A673 (cell line): Measurements from ENCODE around the gene VAV1. TPM values are rescaled to one million over a fixed set of nuclear protein-coding genes. Genes with fewer than 3 reads are reported as not detected.

Source experiments
- BruUV-seq: library from RNA; stranded (reverse); fragments of 400-500 nt; replicated peaks from 2 replicates; lab custom pipeline; 2021; lab: Mats Ljungman, UMichigan
- CTCF ChIA-PET: fragments of 300-600 bp; sonication (Branson Sonifier 250); formaldehyde crosslinking; loops from one replicate; lab custom pipeline; 2022; ENCODE audit warnings: antibody characterized with exemption; lab: Charles Lee
- POLR2A ChIA-PET: fragments of 300-600 bp; sonication (Branson Sonifier 250); formaldehyde crosslinking; loops from one replicate; lab custom pipeline; 2022; ENCODE audit warnings: antibody characterized with exemption; ENCODE audit not compliant: low non-redundant PET; lab: Charles Lee
- DNase-seq: peaks from one replicate; pipeline ENCODE4 v3.0.0-alpha.2; 2015; ENCODE audit warnings: low spot score
- H3K27ac ChIP-seq: fragments of 200-600 bp; sonication (generic); 2 replicates; pipeline ENCODE4 v1.5.1; 2016; ENCODE audit warnings: mixed run types, low read depth, mild to moderate bottlenecking, mixed read lengths, antibody characterized with exemption, low read length; ENCODE audit not compliant: poor library complexity, severe bottlenecking
- H3K27me3 ChIP-seq: fragments of 200-600 bp; sonication (generic); replicated peaks from 2 replicates; pipeline ENCODE4 v1.6.1; 2017; ENCODE audit warnings: mixed run types, low read depth, mild to moderate bottlenecking, mixed read lengths, antibody characterized with exemption, low read length; ENCODE audit not compliant: insufficient read depth, poor library complexity
- H3K36me3 ChIP-seq: fragments of 200-600 bp; sonication (generic); 2 replicates; pipeline ENCODE4 v1.6.1; 2016; ENCODE audit warnings: mixed run types, mild to moderate bottlenecking, mixed read lengths, antibody characterized with exemption, low read length; ENCODE audit not compliant: insufficient read depth, poor library complexity, severe bottlenecking
- H3K4me1 ChIP-seq: fragments of 200-600 bp; sonication (generic); 2 replicates; pipeline ENCODE4 v1.6.1; 2017; ENCODE audit warnings: mixed run types, mild to moderate bottlenecking, mixed read lengths, antibody characterized with exemption, low read length; ENCODE audit not compliant: insufficient read depth, poor library complexity, severe bottlenecking
- H3K4me3 ChIP-seq: fragments of 200-600 bp; sonication (generic); 2 replicates; pipeline ENCODE4 v1.5.1; 2016; ENCODE audit warnings: low read depth, mixed run types, mild to moderate bottlenecking, mixed read lengths, low read length; ENCODE audit not compliant: poor library complexity, severe bottlenecking
- H3K9me3 ChIP-seq: fragments of 200-600 bp; sonication (generic); 2 replicates; pipeline ENCODE4 v1.6.1; 2016; ENCODE audit warnings: mixed run types, low read depth, mild to moderate bottlenecking, mixed read lengths, antibody characterized with exemption, low read length; ENCODE audit not compliant: poor library complexity, severe bottlenecking
- EZH2 ChIP-seq: fragments of 200-600 bp; sonication (generic); IDR thresholded peaks from 2 replicates; pipeline ENCODE4 v1.6.1; 2017; ENCODE audit warnings: borderline replicate concordance, low read depth, mild to moderate bottlenecking, mixed read lengths, antibody characterized with exemption, low read length; ENCODE audit not compliant: poor library complexity, severe bottlenecking
- intact Hi-C: fragments of 100-400 bp; cut with micrococcal nuclease; formaldehyde crosslinking; loops from one replicate; pipeline ENCODE4 v1.10.0; 2022; ENCODE audit not compliant: unreplicated experiment
- total RNA-seq: library from RNA; stranded (reverse); gene quantifications from 2 replicates; pipeline ENCODE4 v1.2.3, GENCODE V29; 2021
- TF ChIP-seq, protein P1 (sequence below): fragments of 300-800, 200-600 bp; sonication (generic); conservative IDR thresholded peaks from 2 replicates; pipeline ENCODE4 v1.5.1; 2017; ENCODE audit warnings: low read depth, mild to moderate bottlenecking, antibody characterized with exemption, low read length, moderate library complexity, mixed read lengths

The VAV1 gene
- total RNA-seq, 1 experiment from 2014 or later: 51.6 TPM

DNA sequence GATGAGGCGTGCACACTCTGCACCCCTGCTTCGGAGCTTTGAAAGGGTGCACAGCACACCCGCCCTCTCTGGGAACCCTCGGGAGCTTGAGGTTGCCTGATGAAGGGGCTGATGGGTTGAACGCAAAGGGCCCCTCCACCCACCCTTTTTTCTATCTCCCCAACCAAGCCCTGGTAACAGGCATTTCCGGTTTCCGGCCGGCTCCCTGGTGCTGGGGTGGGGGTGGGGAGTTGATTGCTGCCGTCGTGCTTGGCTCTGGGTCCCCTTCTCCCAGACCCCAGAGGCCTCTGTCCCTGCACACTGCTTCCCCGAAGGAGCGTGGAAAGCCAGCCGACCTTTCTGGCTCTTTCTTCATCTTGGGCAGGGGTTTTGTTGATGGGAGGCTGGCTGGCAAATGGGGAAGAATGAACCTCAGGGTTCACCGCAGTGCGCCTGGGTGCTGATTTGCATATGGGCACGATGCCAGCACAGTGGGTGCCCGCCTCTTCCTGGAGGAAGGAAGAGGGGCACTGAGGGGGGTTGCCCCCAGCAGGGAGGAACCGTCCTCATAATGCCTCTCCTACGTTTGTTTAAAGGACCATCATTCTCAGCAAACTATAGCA, 29.1 kb downstream of the VAV1 start:
- no peaks in the 10 kb centered on the region for H3K9me3 ChIP-seq
- H3K36me3 ChIP-seq: no peaks in the 10 kb centered on the region
- peaks cover 39% of the 10 kb centered on the region for H3K4me1 ChIP-seq
- H3K27ac ChIP-seq: peak overlapping the region; percentile 100
- H3K27me3 ChIP-seq: no peaks in the 10 kb centered on the region
- no peak for TF ChIP-seq EZH2
- TF ChIP-seq, protein P1, sequence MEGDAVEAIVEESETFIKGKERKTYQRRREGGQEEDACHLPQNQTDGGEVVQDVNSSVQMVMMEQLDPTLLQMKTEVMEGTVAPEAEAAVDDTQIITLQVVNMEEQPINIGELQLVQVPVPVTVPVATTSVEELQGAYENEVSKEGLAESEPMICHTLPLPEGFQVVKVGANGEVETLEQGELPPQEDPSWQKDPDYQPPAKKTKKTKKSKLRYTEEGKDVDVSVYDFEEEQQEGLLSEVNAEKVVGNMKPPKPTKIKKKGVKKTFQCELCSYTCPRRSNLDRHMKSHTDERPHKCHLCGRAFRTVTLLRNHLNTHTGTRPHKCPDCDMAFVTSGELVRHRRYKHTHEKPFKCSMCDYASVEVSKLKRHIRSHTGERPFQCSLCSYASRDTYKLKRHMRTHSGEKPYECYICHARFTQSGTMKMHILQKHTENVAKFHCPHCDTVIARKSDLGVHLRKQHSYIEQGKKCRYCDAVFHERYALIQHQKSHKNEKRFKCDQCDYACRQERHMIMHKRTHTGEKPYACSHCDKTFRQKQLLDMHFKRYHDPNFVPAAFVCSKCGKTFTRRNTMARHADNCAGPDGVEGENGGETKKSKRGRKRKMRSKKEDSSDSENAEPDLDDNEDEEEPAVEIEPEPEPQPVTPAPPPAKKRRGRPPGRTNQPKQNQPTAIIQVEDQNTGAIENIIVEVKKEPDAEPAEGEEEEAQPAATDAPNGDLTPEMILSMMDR: no peak
- ChIA-PET CTCF (no interaction called here), POLR2A (interaction anchor here (0.7 kb wide), 1 partner anchor 515 kb away, joined by 3 read pairs; no protein-coding TSS in a partner anchor)
- H3K4me3 ChIP-seq: peak overlapping the region; percentile 47
- intact Hi-C loops: loop anchor here (5.0 kb wide), 1 partner anchor 64 kb away; the partner anchor contains the start of genes GPR108 and TRIP10
- TSS peak; percentile 46 for BruUV-seq
- peak; percentile 97 for DNase-seq

DNA sequence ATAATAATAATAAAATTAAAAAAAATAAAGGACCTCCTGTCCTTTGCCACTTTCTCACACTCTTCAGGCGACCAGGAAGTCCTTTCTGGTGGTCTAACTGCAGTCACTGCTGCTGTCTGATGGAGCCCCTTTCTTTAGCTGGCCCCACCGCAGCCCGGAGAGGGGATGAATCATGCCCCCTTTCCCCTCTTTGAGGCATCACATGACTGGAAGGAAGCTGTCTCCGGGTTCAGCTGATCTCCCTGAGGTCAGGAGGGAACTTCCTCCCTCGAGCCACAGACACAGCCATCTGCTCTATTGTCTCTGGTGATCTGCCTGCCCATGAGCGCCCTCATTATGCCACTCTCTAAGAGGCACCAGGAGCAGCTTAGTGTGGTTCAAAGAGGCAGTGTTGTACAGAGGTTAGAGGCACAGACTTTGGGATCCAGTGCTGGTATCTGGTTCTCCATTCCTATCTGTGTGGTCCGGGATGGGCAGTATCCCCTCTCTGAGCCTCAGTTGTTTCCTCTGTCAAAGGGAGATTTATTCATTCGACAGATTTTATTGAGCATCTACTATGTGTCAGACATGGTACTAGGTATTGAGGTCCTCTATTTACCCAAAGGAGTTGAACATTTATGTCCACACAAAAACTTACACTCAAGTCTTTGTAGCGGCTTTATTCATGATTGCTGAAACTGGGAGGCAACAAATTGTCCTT, 30.0 kb downstream of the VAV1 start:
- H3K9me3 ChIP-seq: no peaks in the 10 kb centered on the region
- intact Hi-C loops: loop anchor here (5.0 kb wide), 1 partner anchor 65 kb away; the partner anchor contains the start of genes GPR108 and TRIP10
- BruUV-seq: no TSS peak
- peak; percentile 72 for DNase-seq
- POLR2A ChIA-PET: interaction anchor here (0.6 kb wide), 1 partner anchor 363 kb away, joined by 3 read pairs; no protein-coding TSS in a partner anchor
- peaks cover 35% of the 10 kb centered on the region for H3K4me1 ChIP-seq
- peak overlapping the region; percentile 94 for H3K27ac ChIP-seq
- TF ChIP-seq, protein P1: 0 out of 2 replicates have a peak, but pooled peaks have one; percentile 25
- no peak for TF ChIP-seq EZH2
- H3K4me3 ChIP-seq: no peak overlapping the region
- no peaks in the 10 kb centered on the region for H3K27me3 ChIP-seq
- no peaks in the 10 kb centered on the region for H3K36me3 ChIP-seq
- CTCF ChIA-PET: interaction anchor here (0.7 kb wide), 1 partner anchor 61 kb away, joined by 3 read pairs; no protein-coding TSS in a partner anchor

- BruUV-seq: no TSS peak
- intact Hi-C loops: loop anchor here (5.0 kb wide), 1 partner anchor 66 kb away; the partner anchor contains the start of genes GPR108 and TRIP10
- ChIA-PET CTCF (interaction anchor here (0.7 kb wide), 1 partner anchor 61 kb away, joined by 3 read pairs; no protein-coding TSS in a partner anchor), POLR2A (no interaction called here)
- Histone ChIP-seq H3K27me3 (no peaks in the 10 kb centered on the region), H3K27ac (peak overlapping the region; percentile 94), H3K9me3 (no peaks in the 10 kb centered on the region), H3K4me1 (peaks cover 32% of the 10 kb centered on the region), H3K4me3 (no peak overlapping the region), H3K36me3 (no peaks in the 10 kb centered on the region)
- TF ChIP-seq EZH2: no peak
- TF ChIP-seq, protein P1: no peak
- DNase-seq: peak; percentile 21
These were observed 30.5 kb downstream of the VAV1 start for GRCh38 chr19:6803036-6803404.
